ENCODE results near the gene SHROOM2. TPM values are rescaled to one million over a fixed set of nuclear protein-coding genes. Genes with fewer than 3 reads are reported as not detected.

The SHROOM2 gene
- total and polyA plus RNA-seq, 9 of the 15 experiments (the other 6 are each of a cell fraction or from before 2014, with no cell fraction given), result not detected

GRCh38 chrX:9765737-9766097, 20.5 kb upstream of the SHROOM2 start, which contains the start of gene GPR143 (continued):
- TF ChIP-seq, protein P1, sequence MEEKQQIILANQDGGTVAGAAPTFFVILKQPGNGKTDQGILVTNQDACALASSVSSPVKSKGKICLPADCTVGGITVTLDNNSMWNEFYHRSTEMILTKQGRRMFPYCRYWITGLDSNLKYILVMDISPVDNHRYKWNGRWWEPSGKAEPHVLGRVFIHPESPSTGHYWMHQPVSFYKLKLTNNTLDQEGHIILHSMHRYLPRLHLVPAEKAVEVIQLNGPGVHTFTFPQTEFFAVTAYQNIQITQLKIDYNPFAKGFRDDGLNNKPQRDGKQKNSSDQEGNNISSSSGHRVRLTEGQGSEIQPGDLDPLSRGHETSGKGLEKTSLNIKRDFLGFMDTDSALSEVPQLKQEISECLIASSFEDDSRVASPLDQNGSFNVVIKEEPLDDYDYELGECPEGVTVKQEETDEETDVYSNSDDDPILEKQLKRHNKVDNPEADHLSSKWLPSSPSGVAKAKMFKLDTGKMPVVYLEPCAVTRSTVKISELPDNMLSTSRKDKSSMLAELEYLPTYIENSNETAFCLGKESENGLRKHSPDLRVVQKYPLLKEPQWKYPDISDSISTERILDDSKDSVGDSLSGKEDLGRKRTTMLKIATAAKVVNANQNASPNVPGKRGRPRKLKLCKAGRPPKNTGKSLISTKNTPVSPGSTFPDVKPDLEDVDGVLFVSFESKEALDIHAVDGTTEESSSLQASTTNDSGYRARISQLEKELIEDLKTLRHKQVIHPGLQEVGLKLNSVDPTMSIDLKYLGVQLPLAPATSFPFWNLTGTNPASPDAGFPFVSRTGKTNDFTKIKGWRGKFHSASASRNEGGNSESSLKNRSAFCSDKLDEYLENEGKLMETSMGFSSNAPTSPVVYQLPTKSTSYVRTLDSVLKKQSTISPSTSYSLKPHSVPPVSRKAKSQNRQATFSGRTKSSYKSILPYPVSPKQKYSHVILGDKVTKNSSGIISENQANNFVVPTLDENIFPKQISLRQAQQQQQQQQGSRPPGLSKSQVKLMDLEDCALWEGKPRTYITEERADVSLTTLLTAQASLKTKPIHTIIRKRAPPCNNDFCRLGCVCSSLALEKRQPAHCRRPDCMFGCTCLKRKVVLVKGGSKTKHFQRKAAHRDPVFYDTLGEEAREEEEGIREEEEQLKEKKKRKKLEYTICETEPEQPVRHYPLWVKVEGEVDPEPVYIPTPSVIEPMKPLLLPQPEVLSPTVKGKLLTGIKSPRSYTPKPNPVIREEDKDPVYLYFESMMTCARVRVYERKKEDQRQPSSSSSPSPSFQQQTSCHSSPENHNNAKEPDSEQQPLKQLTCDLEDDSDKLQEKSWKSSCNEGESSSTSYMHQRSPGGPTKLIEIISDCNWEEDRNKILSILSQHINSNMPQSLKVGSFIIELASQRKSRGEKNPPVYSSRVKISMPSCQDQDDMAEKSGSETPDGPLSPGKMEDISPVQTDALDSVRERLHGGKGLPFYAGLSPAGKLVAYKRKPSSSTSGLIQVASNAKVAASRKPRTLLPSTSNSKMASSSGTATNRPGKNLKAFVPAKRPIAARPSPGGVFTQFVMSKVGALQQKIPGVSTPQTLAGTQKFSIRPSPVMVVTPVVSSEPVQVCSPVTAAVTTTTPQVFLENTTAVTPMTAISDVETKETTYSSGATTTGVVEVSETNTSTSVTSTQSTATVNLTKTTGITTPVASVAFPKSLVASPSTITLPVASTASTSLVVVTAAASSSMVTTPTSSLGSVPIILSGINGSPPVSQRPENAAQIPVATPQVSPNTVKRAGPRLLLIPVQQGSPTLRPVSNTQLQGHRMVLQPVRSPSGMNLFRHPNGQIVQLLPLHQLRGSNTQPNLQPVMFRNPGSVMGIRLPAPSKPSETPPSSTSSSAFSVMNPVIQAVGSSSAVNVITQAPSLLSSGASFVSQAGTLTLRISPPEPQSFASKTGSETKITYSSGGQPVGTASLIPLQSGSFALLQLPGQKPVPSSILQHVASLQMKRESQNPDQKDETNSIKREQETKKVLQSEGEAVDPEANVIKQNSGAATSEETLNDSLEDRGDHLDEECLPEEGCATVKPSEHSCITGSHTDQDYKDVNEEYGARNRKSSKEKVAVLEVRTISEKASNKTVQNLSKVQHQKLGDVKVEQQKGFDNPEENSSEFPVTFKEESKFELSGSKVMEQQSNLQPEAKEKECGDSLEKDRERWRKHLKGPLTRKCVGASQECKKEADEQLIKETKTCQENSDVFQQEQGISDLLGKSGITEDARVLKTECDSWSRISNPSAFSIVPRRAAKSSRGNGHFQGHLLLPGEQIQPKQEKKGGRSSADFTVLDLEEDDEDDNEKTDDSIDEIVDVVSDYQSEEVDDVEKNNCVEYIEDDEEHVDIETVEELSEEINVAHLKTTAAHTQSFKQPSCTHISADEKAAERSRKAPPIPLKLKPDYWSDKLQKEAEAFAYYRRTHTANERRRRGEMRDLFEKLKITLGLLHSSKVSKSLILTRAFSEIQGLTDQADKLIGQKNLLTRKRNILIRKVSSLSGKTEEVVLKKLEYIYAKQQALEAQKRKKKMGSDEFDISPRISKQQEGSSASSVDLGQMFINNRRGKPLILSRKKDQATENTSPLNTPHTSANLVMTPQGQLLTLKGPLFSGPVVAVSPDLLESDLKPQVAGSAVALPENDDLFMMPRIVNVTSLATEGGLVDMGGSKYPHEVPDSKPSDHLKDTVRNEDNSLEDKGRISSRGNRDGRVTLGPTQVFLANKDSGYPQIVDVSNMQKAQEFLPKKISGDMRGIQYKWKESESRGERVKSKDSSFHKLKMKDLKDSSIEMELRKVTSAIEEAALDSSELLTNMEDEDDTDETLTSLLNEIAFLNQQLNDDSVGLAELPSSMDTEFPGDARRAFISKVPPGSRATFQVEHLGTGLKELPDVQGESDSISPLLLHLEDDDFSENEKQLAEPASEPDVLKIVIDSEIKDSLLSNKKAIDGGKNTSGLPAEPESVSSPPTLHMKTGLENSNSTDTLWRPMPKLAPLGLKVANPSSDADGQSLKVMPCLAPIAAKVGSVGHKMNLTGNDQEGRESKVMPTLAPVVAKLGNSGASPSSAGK (IDR thresholded peaks at IDR 0.05), result no peak
- TF ChIP-seq TEAD4 (IDR thresholded peaks at IDR 0.05; ENCODE audit: low read length) (no peak), TEAD4 (CRISPR knock-in tag; IDR thresholded peaks at IDR 0.05; ENCODE audit: borderline replicate concordance) (no peak), THRA (IDR thresholded peaks at IDR 0.05) (no peak), ZNF408 (CRISPR knock-in tag; IDR thresholded peaks at IDR 0.05; ENCODE audit: low read depth) (no peak), TAF9B (IDR thresholded peaks at IDR 0.05; ENCODE audit: partially characterized antibody) (no peak), CREB5 (CRISPR knock-in tag; IDR thresholded peaks at IDR 0.05) (no peak), MYNN (IDR thresholded peaks at IDR 0.05) (no peak), MYNN (CRISPR knock-in tag; IDR thresholded peaks at IDR 0.05) (no peak)
- TF ChIP-seq, protein P2, sequence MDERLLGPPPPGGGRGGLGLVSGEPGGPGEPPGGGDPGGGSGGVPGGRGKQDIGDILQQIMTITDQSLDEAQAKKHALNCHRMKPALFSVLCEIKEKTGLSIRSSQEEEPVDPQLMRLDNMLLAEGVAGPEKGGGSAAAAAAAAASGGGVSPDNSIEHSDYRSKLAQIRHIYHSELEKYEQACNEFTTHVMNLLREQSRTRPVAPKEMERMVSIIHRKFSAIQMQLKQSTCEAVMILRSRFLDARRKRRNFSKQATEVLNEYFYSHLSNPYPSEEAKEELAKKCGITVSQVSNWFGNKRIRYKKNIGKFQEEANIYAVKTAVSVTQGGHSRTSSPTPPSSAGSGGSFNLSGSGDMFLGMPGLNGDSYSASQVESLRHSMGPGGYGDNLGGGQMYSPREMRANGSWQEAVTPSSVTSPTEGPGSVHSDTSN (CRISPR knock-in tag; IDR thresholded peaks at IDR 0.05; ENCODE audit: low read depth), result no peak
- TF ChIP-seq, protein P2 (tag; conservative IDR thresholded peaks at IDR 0.05; ENCODE audit: low read depth), result no peak
